Keratinocyte (primary cell): ENCODE measurements around the gene DOCK1. TPM values are rescaled to one million over a fixed set of nuclear protein-coding genes. Genes with fewer than 3 reads are reported as not detected.
"Not testable (repeated sequence)": the region's sequence is repeated elsewhere in the genome, so short reads cannot be mapped to it uniquely, and the experiment has no call there.

Experiments
- DNase-seq: peaks from one replicate; pipeline ENCODE4 v3.0.0-alpha.2; 2011; ENCODE audit warnings: low read depth, missing footprints, low spot score
- FAIRE-seq: peaks from 2 replicates; lab custom pipeline; 2011; peaks lifted over from hg19 to GRCh38; lab: Jason Lieb, UNC
- H2AFZ ChIP-seq: 2 replicates; pipeline ENCODE4 v1.6.0; 2012; ENCODE audit warnings: low read length, control low read depth, inconsistent platforms; ENCODE audit not compliant: control insufficient read depth
- H3K27ac ChIP-seq: 2 replicates; pipeline ENCODE4 v1.5.1; 2011; ENCODE audit warnings: low read length; ENCODE audit not compliant: control insufficient read depth, insufficient read depth
- H3K27me3 ChIP-seq: 3 replicates; pipeline ENCODE4 v1.6.0; 2011; ENCODE audit warnings: low read length; ENCODE audit not compliant: control insufficient read depth, insufficient read depth; ENCODE audit errors: extremely low read depth
- H3K36me3 ChIP-seq, 2 experiments: 2 replicates in 1 of 2; 3 replicates in 1 of 2; pipeline ENCODE4 v1.5.1; 2011; ENCODE audit warnings: low read length in 2 of 2, mild to moderate bottlenecking in 1 of 2; ENCODE audit not compliant: control insufficient read depth in 2 of 2, insufficient read depth in 2 of 2; ENCODE audit errors: extremely low read depth in 1 of 2
- H3K4me1 ChIP-seq: 3 replicates; pipeline ENCODE4 v1.5.1; 2011; ENCODE audit warnings: low read length; ENCODE audit not compliant: control insufficient read depth, insufficient read depth; ENCODE audit errors: extremely low read depth
- H3K4me2 ChIP-seq: 3 replicates; pipeline ENCODE4 v1.6.0; 2011; ENCODE audit warnings: low read depth, low read length; ENCODE audit not compliant: control insufficient read depth, insufficient read depth; ENCODE audit errors: extremely low read depth
- H3K4me3 ChIP-seq, 3 experiments: fragments of 200-600 bp in 1 of 3; sonication (generic) in 1 of 3; 2 replicates in 2 of 3; 3 replicates in 1 of 3; pipeline ENCODE4 v1.5.1; 2011 to 2016; ENCODE audit warnings: low read length in 3 of 3, mild to moderate bottlenecking in 3 of 3, control low read depth in 2 of 3, inconsistent platforms in 1 of 3, low read depth in 1 of 3, mixed read lengths in 1 of 3, mixed run types in 1 of 3, moderate library complexity in 1 of 3; ENCODE audit not compliant: control insufficient read depth in 2 of 3, insufficient read depth in 2 of 3; ENCODE audit errors: extremely low read depth in 1 of 3
- H3K79me2 ChIP-seq: 2 replicates; pipeline ENCODE4 v1.6.0; 2012; ENCODE audit warnings: low read length; ENCODE audit not compliant: control insufficient read depth, insufficient read depth
- H3K9ac ChIP-seq: 3 replicates; pipeline ENCODE4 v1.6.0; 2011; ENCODE audit warnings: low read length; ENCODE audit not compliant: control insufficient read depth, insufficient read depth; ENCODE audit errors: extremely low read depth
- H3K9me1 ChIP-seq: 3 replicates; pipeline ENCODE4 v1.6.0; 2011; ENCODE audit warnings: low read length; ENCODE audit not compliant: control insufficient read depth, insufficient read depth; ENCODE audit errors: extremely low read depth
- H3K9me3 ChIP-seq: 2 replicates; pipeline ENCODE4 v1.5.1; 2012; ENCODE audit warnings: low read depth, low read length; ENCODE audit not compliant: control insufficient read depth
- H4K20me1 ChIP-seq: 3 replicates; pipeline ENCODE4 v1.6.0; 2011; ENCODE audit warnings: low read length; ENCODE audit not compliant: control insufficient read depth, insufficient read depth; ENCODE audit errors: extremely low read depth
- CTCF ChIP-seq, 3 experiments: IDR thresholded peaks in 1 of 3; conservative IDR thresholded peaks in 1 of 3; optimal IDR thresholded peaks in 1 of 3; 2 replicates in 2 of 3; 3 replicates in 1 of 3; pipeline versions ENCODE3 to v1.5.1; 2011; ENCODE audit warnings: low read length in 3 of 3, mild to moderate bottlenecking in 3 of 3, moderate library complexity in 2 of 3, control low read depth in 1 of 3, inconsistent platforms in 1 of 3; ENCODE audit not compliant: insufficient read depth in 2 of 3; ENCODE audit errors: extremely low read depth in 1 of 3
- EZH2 ChIP-seq: IDR thresholded peaks from one replicate; pipeline ENCODE4 v1.6.1; 2012; ENCODE audit warnings: inconsistent platforms, mild to moderate bottlenecking, low read length, moderate library complexity
- dilution Hi-C: fragments of 300-500 bp; cut with MboI; formaldehyde crosslinking; loops from one replicate; pipeline ENCODE4 v1.7.0; 2020; ENCODE audit warnings: low sequenced_read_pairs; ENCODE audit not compliant: extremely low pct_ligation_motif_present
- polyA plus RNA-seq, 5 experiments: library from polyadenylated mRNA; depleted of rRNA in 3 of 5; stranded (reverse) in 3 of 5; stranded (forward) in 1 of 5; unstranded in 1 of 5; fragments of >200 nt; gene quantifications; 1 replicate in 1 of 5; 2 replicates in 3 of 5; 3 replicates in 1 of 5; pipeline versions ENCODE4 v1.2.1 to v1.2.3, GENCODE V29; 2011 to 2012; ENCODE audit warnings: missing spikeins in 2 of 5, low read depth in 1 of 5, low replicate concordance in 1 of 5

The DOCK1 gene
- polyA plus RNA-seq, 1 donor (not counting 4 experiments of a cell fraction or from before 2014, with no cell fraction given), result 15.7 TPM

GRCh38 chr10:127307338-127307737 lies 402.1 kb downstream of the DOCK1 start:
- DNase-seq, result no peak
- Histone ChIP-seq H3K36me3 (no peaks in the 10 kb centered on the region), H3K4me2 (no peak overlapping the region), H2AFZ (no peak overlapping the region), H3K79me2 (no peaks in the 10 kb centered on the region), H3K27ac (no peak overlapping the region), H3K4me1 (peaks cover 10% of the 10 kb centered on the region), H3K27me3 (no peaks in the 10 kb centered on the region), H3K4me3 (no peak overlapping the region), H3K9me3 (no peaks in the 10 kb centered on the region), H3K9ac (no peak overlapping the region), H3K9me1 (no peaks in the 10 kb centered on the region), H4K20me1 (no peaks in the 10 kb centered on the region)
- dilution Hi-C loops, result no loop called here
- no peak for FAIRE-seq
- TF ChIP-seq EZH2 (no peak), CTCF (optimal IDR thresholded peaks at IDR 0.05 in 1 of 3, IDR thresholded peaks at IDR 0.05 in 1 of 3, conservative IDR thresholded peaks at IDR 0.05 in 1 of 3; ENCODE audit: extremely low read depth in 1 of 3, insufficient read depth in 2 of 3, low read length in 3 of 3) (no peak)

DNA sequence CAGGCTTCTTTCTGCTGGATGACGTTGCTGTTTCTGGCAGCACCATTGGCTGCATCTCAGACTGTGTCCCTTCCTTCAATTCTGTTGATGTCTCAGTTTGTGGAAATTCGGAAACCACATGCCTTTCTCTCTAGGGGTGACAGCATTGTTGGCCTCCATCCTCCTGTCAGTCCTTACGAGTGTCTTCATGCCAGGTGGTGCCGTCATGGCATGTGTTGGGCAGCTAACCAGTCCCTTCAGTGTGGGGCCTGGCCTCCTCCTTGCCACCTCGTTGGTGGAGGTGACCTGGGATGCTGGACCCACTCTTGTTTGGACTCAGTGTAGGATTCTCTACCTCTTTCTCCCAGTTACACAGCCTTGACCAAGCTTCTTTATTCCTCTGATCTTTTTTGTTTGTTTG lies 402.8 kb downstream of the DOCK1 start:
- no peaks in the 10 kb centered on the region for H3K9me3 ChIP-seq
- no peak overlapping the region for H3K4me3 ChIP-seq
- H3K79me2 ChIP-seq, result no peaks in the 10 kb centered on the region
- peaks cover 5% of the 10 kb centered on the region for H3K4me1 ChIP-seq
- H4K20me1 ChIP-seq, result no peaks in the 10 kb centered on the region
- no peaks in the 10 kb centered on the region for H3K9me1 ChIP-seq
- FAIRE-seq (no peak), DNase-seq (no peak)
- H3K9ac ChIP-seq, result no peak overlapping the region
- H3K27me3 ChIP-seq, result no peaks in the 10 kb centered on the region
- H2AFZ ChIP-seq, result no peak overlapping the region
- H3K4me2 ChIP-seq, result no peak overlapping the region
- no peaks in the 10 kb centered on the region for H3K36me3 ChIP-seq
- H3K27ac ChIP-seq, result no peak overlapping the region
- dilution Hi-C loops, result no loop called here
- no peak for TF ChIP-seq CTCF (optimal IDR thresholded peaks at IDR 0.05 in 1 of 3, IDR thresholded peaks at IDR 0.05 in 1 of 3, conservative IDR thresholded peaks at IDR 0.05 in 1 of 3; ENCODE audit: extremely low read depth in 1 of 3, insufficient read depth in 2 of 3, low read length in 3 of 3)
- no peak for TF ChIP-seq EZH2

GRCh38 chr10:127309619-127310018 lies 404.4 kb downstream of the DOCK1 start:
- H4K20me1 ChIP-seq, H3K79me2 ChIP-seq, H3K9me3 ChIP-seq, DNase-seq, FAIRE-seq, H2AFZ ChIP-seq, H3K9ac ChIP-seq, H3K4me1 ChIP-seq, dilution Hi-C loops, H3K4me3 ChIP-seq, H3K27me3 ChIP-seq, H3K4me2 ChIP-seq, H3K36me3 ChIP-seq, H3K9me1 ChIP-seq, H3K27ac ChIP-seq: not testable (repeated sequence)
